ENCODE data around the gene CADM1. TPM values are rescaled to one million over a fixed set of nuclear protein-coding genes. Genes with fewer than 3 reads are reported as not detected.

CADM1 gene
- total and polyA plus RNA-seq, 10 of the 15 experiments (the other 5 are each of a cell fraction or from before 2014, with no cell fraction given), result 0.03 to 0.48 (median 0.15) TPM; not detected in 3

DNA sequence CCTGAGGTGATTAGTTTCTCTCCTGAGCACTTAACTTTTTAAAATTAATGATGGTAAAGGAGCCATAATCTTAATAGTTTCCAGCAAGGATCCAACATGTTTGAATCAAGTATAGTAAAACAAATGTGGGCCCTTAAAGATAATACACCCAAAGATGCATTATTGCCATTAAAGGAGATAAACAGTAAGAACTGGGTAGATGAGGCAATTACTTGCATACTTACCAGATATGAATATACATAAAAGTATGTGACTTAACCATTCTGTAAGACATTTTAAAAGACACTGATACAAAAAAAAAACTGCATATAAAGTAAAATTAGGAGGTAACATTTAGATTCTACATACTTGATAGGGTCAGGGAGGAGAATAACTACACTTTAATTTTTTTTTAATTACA is 48.2 kb downstream of the CADM1 start (continued):
- TF ChIP-seq, protein P1, sequence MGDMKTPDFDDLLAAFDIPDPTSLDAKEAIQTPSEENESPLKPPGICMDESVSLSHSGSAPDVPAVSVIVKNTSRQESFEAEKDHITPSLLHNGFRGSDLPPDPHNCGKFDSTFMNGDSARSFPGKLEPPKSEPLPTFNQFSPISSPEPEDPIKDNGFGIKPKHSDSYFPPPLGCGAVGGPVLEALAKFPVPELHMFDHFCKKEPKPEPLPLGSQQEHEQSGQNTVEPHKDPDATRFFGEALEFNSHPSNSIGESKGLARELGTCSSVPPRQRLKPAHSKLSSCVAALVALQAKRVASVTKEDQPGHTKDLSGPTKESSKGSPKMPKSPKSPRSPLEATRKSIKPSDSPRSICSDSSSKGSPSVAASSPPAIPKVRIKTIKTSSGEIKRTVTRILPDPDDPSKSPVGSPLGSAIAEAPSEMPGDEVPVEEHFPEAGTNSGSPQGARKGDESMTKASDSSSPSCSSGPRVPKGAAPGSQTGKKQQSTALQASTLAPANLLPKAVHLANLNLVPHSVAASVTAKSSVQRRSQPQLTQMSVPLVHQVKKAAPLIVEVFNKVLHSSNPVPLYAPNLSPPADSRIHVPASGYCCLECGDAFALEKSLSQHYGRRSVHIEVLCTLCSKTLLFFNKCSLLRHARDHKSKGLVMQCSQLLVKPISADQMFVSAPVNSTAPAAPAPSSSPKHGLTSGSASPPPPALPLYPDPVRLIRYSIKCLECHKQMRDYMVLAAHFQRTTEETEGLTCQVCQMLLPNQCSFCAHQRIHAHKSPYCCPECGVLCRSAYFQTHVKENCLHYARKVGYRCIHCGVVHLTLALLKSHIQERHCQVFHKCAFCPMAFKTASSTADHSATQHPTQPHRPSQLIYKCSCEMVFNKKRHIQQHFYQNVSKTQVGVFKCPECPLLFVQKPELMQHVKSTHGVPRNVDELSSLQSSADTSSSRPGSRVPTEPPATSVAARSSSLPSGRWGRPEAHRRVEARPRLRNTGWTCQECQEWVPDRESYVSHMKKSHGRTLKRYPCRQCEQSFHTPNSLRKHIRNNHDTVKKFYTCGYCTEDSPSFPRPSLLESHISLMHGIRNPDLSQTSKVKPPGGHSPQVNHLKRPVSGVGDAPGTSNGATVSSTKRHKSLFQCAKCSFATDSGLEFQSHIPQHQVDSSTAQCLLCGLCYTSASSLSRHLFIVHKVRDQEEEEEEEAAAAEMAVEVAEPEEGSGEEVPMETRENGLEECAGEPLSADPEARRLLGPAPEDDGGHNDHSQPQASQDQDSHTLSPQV (IDR thresholded peaks at IDR 0.05), result no peak
- TF ChIP-seq NR2C1 (IDR thresholded peaks at IDR 0.05) (no peak), SUPT20H (IDR thresholded peaks at IDR 0.05; ENCODE audit: borderline replicate concordance, control insufficient read depth, low read depth, low read length) (no peak), SMAD1 (IDR thresholded peaks at IDR 0.05; ENCODE audit: low read depth, partially characterized antibody) (no peak), CREB1 (IDR thresholded peaks at IDR 0.05; ENCODE audit: low read depth) (no peak), DPF2 (IDR thresholded peaks at IDR 0.05) (no peak), KAT2A (conservative IDR thresholded peaks at IDR 0.05; ENCODE audit: control insufficient read depth, low read depth, low read length) (no peak)

DNA sequence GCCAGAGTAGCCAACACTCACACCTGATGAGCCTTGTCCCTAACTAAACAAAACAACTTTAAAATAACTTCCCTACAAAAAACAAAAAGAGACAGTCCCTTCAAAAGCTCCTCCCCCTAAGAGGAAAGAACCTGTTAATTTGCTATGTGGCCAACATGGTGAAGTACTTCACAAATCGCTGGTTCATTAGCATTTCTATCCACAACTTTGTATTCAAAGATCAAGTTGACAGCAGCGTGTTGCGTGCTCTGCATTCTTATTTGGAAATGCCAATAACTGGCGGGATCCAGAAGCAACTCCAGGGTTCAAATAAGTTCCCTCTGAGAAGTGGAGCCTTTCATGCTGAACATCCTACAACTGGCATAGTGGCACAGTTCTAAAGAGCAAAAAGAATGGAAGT is 48.6 kb downstream of the CADM1 start:
- ATAC-seq, result no peak
- in situ Hi-C loops (cut with MboI) (no loop called here), intact Hi-C loops (cut with micrococcal nuclease; ENCODE audit: unreplicated experiment) (no loop called here)
- RAD21 ChIA-PET (ENCODE audit: unreplicated experiment), result no interaction called here
- H3K4me1 ChIP-seq (ENCODE audit: control insufficient read depth, insufficient read depth, low read length), result no peaks in the 10 kb centered on the region
- H3K4me2 ChIP-seq (ENCODE audit: control insufficient read depth, insufficient read depth), result no peak overlapping the region
- H3K27ac ChIP-seq (ENCODE audit: control insufficient read depth, insufficient read depth), result no peak overlapping the region
- no peaks in the 10 kb centered on the region for H3K36me3 ChIP-seq (ENCODE audit: control insufficient read depth in 2 of 2, insufficient read depth in 2 of 2, low read length in 1 of 2)
- no peak for FAIRE-seq
- H3K27me3 ChIP-seq (replicated peaks in 1 of 2; ENCODE audit: control insufficient read depth in 2 of 2, insufficient read depth in 2 of 2, low read length in 1 of 2), result peaks cover 0 to 6% of the 10 kb centered on the region in 2 experiments; a peak in 1 of 4 replicates
- POLR2A ChIA-PET, result no interaction called here
- no peak overlapping the region for H3K4me3 ChIP-seq
- SMC1A ChIA-PET (ENCODE audit: uncharacterized antibody, unreplicated experiment), result interaction anchor here (1.4 kb wide), 1 partner anchor 44 kb away, joined by 3 read pairs; no protein-coding TSS in a partner anchor
- no peak for DNase-seq (ENCODE audit: low read depth, low spot score)
- no peak overlapping the region for H2AFZ ChIP-seq (ENCODE audit: control insufficient read depth, low read depth, low read length)
- H3K79me2 ChIP-seq (ENCODE audit: control insufficient read depth, insufficient read depth, low read length), result no peaks in the 10 kb centered on the region
- WGBS (ENCODE audit: insufficient coverage, insufficient replicate concordance, low lambda C conversion rate, missing lambda C conversion rate), result 25% methylated on average over 4 of the region's 4 CpGs
- no TSS peak for BruUV-seq (replicated peaks)
- H3K9me3 ChIP-seq (replicated peaks; ENCODE audit: control insufficient read depth, insufficient read depth, low read length), result no peaks in the 10 kb centered on the region
- CTCF ChIA-PET, result no interaction called here
- H3K9ac ChIP-seq (ENCODE audit: control insufficient read depth, insufficient read depth, low read length), result no peak overlapping the region
- no peaks in the 10 kb centered on the region for H4K20me1 ChIP-seq (ENCODE audit: control insufficient read depth, insufficient read depth)
- TF ChIP-seq POU2F2 (IDR thresholded peaks at IDR 0.05; ENCODE audit: borderline replicate concordance, low read depth, low read length), result no peak
- TF ChIP-seq RUNX3 (IDR thresholded peaks at IDR 0.05; ENCODE audit: low read length), result no peak
- no peak for TF ChIP-seq RFX5 (IDR thresholded peaks at IDR 0.05; ENCODE audit: low read depth, low read length)
- no peak for TF ChIP-seq GABPA (IDR thresholded peaks at IDR 0.05; ENCODE audit: low read depth)
- TF ChIP-seq EZH2 (IDR thresholded peaks at IDR 0.05; ENCODE audit: borderline replicate concordance, control insufficient read depth, low read depth, low read length), result no peak
- no peak for TF ChIP-seq CBFB (IDR thresholded peaks at IDR 0.05; ENCODE audit: low read depth)
- no peak for TF ChIP-seq TARDBP (IDR thresholded peaks at IDR 0.05; ENCODE audit: borderline replicate concordance)
- TF ChIP-seq, protein P2, sequence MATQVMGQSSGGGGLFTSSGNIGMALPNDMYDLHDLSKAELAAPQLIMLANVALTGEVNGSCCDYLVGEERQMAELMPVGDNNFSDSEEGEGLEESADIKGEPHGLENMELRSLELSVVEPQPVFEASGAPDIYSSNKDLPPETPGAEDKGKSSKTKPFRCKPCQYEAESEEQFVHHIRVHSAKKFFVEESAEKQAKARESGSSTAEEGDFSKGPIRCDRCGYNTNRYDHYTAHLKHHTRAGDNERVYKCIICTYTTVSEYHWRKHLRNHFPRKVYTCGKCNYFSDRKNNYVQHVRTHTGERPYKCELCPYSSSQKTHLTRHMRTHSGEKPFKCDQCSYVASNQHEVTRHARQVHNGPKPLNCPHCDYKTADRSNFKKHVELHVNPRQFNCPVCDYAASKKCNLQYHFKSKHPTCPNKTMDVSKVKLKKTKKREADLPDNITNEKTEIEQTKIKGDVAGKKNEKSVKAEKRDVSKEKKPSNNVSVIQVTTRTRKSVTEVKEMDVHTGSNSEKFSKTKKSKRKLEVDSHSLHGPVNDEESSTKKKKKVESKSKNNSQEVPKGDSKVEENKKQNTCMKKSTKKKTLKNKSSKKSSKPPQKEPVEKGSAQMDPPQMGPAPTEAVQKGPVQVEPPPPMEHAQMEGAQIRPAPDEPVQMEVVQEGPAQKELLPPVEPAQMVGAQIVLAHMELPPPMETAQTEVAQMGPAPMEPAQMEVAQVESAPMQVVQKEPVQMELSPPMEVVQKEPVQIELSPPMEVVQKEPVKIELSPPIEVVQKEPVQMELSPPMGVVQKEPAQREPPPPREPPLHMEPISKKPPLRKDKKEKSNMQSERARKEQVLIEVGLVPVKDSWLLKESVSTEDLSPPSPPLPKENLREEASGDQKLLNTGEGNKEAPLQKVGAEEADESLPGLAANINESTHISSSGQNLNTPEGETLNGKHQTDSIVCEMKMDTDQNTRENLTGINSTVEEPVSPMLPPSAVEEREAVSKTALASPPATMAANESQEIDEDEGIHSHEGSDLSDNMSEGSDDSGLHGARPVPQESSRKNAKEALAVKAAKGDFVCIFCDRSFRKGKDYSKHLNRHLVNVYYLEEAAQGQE (IDR thresholded peaks at IDR 0.05; ENCODE audit: low read depth, low read length), result no peak
- TF ChIP-seq MEF2B (IDR thresholded peaks at IDR 0.05; ENCODE audit: partially characterized antibody, poor library complexity, severe bottlenecking), result no peak
- no peak for TF ChIP-seq RAD21 (IDR thresholded peaks at IDR 0.05; ENCODE audit: insufficient read depth, low read depth, low read length)
- TF ChIP-seq SREBF1 (IDR thresholded peaks at IDR 0.05; ENCODE audit: low read length), result no peak
